IMR-90 (cell line): Measurements from ENCODE around the gene GLRA2. TPM values are rescaled to one million over a fixed set of nuclear protein-coding genes. Genes with fewer than 3 reads are reported as not detected.

Experiments used
- ATAC-seq: fragments of 200-7000 bp; cut with Tn5 transposase; 2 replicates; pipeline ENCODE4 v1.9.1; 2020; ENCODE audit warnings: low read depth, mild to moderate bottlenecking, moderate library complexity
- BruUV-seq: library from RNA; stranded (reverse); fragments of 400-500 nt; replicated peaks from 2 replicates; lab custom pipeline; 2021; lab: Mats Ljungman, UMichigan
- CTCF ChIA-PET: fragments of 300-600 bp; formaldehyde crosslinking; extraction: SDS; loops from one replicate; lab custom pipeline; 2021; ENCODE audit warnings: antibody characterized with exemption; lab: Yijun Ruan, JAX
- POLR2A ChIA-PET: fragments of 300-600 bp; sonication (Branson Sonifier 250); formaldehyde crosslinking; loops from one replicate; lab custom pipeline; 2022; ENCODE audit warnings: antibody characterized with exemption; ENCODE audit not compliant: unreplicated experiment; lab: Charles Lee
- DNase-seq: peaks from one replicate; pipeline ENCODE4 v3.0.0; 2013
- H2AFZ ChIP-seq: replicated peaks from 2 replicates; pipeline ENCODE3; 2013; ENCODE audit warnings: low read length, mild to moderate bottlenecking; ENCODE audit not compliant: poor library complexity
- H2AK5ac ChIP-seq: 2 replicates; pipeline ENCODE4 v1.6.1; 2013; ENCODE audit warnings: low read depth, low read length, inconsistent platforms
- H2AK9ac ChIP-seq: replicated peaks from 2 replicates; pipeline ENCODE3; 2013; ENCODE audit warnings: mild to moderate bottlenecking, low read depth, low read length, moderate library complexity; ENCODE audit not compliant: poor library complexity
- H2BK120ac ChIP-seq: 2 replicates; pipeline ENCODE4 v1.6.1; 2013; ENCODE audit warnings: low read depth, low read length, inconsistent platforms
- H2BK15ac ChIP-seq: 3 replicates; pipeline ENCODE4 v1.6.1; 2013; ENCODE audit warnings: low read depth, low read length, inconsistent platforms
- H2BK20ac ChIP-seq: 2 replicates; pipeline ENCODE4 v1.6.1; 2013; ENCODE audit warnings: low read depth, mild to moderate bottlenecking, inconsistent platforms, low read length, moderate library complexity
- H2BK5ac ChIP-seq: 2 replicates; pipeline ENCODE4 v1.6.1; 2013; ENCODE audit warnings: mild to moderate bottlenecking, low read depth, low read length, inconsistent platforms; ENCODE audit not compliant: poor library complexity, severe bottlenecking
- H3K14ac ChIP-seq: replicated peaks from 2 replicates; pipeline ENCODE4 v1.6.1; 2013; ENCODE audit warnings: low read depth, low read length, inconsistent platforms
- H3K18ac ChIP-seq: 2 replicates; pipeline ENCODE4 v1.6.1; 2013; ENCODE audit warnings: low read depth, low read length, control low read depth
- H3K23ac ChIP-seq: 2 replicates; pipeline ENCODE4 v1.6.1; 2013; ENCODE audit warnings: low read depth, low read length, inconsistent platforms
- H3K27ac ChIP-seq: 2 replicates; pipeline ENCODE4 v1.5.1; 2013; ENCODE audit warnings: mild to moderate bottlenecking, control low read depth, low read length; ENCODE audit not compliant: insufficient read depth
- H3K27me3 ChIP-seq: 2 replicates; pipeline ENCODE4 v1.6.1; 2013; ENCODE audit warnings: low read length; ENCODE audit not compliant: control insufficient read depth, insufficient read depth
- H3K36me3 ChIP-seq: 2 replicates; pipeline ENCODE4 v1.6.1; 2013; ENCODE audit warnings: low read length, mixed read lengths; ENCODE audit not compliant: control insufficient read depth, insufficient read depth
- H3K4ac ChIP-seq: 2 replicates; pipeline ENCODE4 v1.6.1; 2013; ENCODE audit warnings: low read depth, low read length, inconsistent platforms
- H3K4me1 ChIP-seq: 2 replicates; pipeline ENCODE4 v1.6.1; 2013; ENCODE audit warnings: low read length, mixed read lengths; ENCODE audit not compliant: control insufficient read depth, insufficient read depth
- H3K4me2 ChIP-seq: 2 replicates; pipeline ENCODE4 v1.6.1; 2013; ENCODE audit warnings: low read depth, mild to moderate bottlenecking, control low read depth, low read length, moderate library complexity
- H3K4me3 ChIP-seq: 2 replicates; pipeline ENCODE4 v1.5.1; 2013; ENCODE audit warnings: low read depth, mild to moderate bottlenecking, control low read depth, low read length, moderate library complexity; ENCODE audit not compliant: insufficient read depth
- H3K56ac ChIP-seq: 2 replicates; pipeline ENCODE4 v1.6.1; 2013; ENCODE audit warnings: low read length, inconsistent platforms; ENCODE audit not compliant: insufficient read depth; ENCODE audit errors: extremely low read depth
- H3K79me1 ChIP-seq, 2 experiments: 2 replicates each; pipeline ENCODE4 v1.6.1; 2013; ENCODE audit warnings: low read length in 2 of 2, inconsistent platforms in 1 of 2, low read depth in 1 of 2
- H3K9ac ChIP-seq: 2 replicates; pipeline ENCODE4 v1.6.1; 2013; ENCODE audit warnings: low read depth, low read length, control low read depth
- H3K9me1 ChIP-seq: 2 replicates; pipeline ENCODE4 v1.6.1; 2013; ENCODE audit warnings: low read length, inconsistent platforms; ENCODE audit not compliant: insufficient read depth
- H3K9me3 ChIP-seq: 2 replicates; pipeline ENCODE4 v1.6.1; 2013; ENCODE audit warnings: low read length; ENCODE audit not compliant: control insufficient read depth, insufficient read depth
- H4K20me1 ChIP-seq: 2 replicates; pipeline ENCODE4 v1.6.1; 2013; ENCODE audit warnings: low read length, inconsistent platforms; ENCODE audit not compliant: insufficient read depth
- H4K5ac ChIP-seq: 2 replicates; pipeline ENCODE4 v1.6.1; 2013; ENCODE audit warnings: mild to moderate bottlenecking, low read depth, low read length, control low read depth
- H4K8ac ChIP-seq, 2 experiments: 2 replicates each; pipeline ENCODE4 v1.6.1; 2013; ENCODE audit warnings: low read depth in 2 of 2, low read length in 2 of 2, control low read depth in 1 of 2, inconsistent platforms in 1 of 2
- H4K91ac ChIP-seq: 2 replicates; pipeline ENCODE4 v1.6.1; 2013; ENCODE audit warnings: low read depth, low read length, inconsistent platforms; ENCODE audit not compliant: insufficient read depth
- BHLHE40 ChIP-seq: fragments of 150-350 bp; IDR thresholded peaks from 2 replicates; pipeline ENCODE4 v1.6.1; 2016; ENCODE audit warnings: mild to moderate bottlenecking, low read depth, low read length
- CEBPB ChIP-seq: IDR thresholded peaks from 2 replicates; pipeline ENCODE4 v1.6.1; 2012; ENCODE audit warnings: low read depth, low read length, improper control_type of control experiment
- CHD1 ChIP-seq: IDR thresholded peaks from 2 replicates; pipeline ENCODE4 v1.6.1; 2012; ENCODE audit warnings: low read depth, low read length, improper control_type of control experiment
- FOS ChIP-seq: fragments of 150-350 bp; IDR thresholded peaks from 2 replicates; pipeline ENCODE4 v1.6.1; 2016; ENCODE audit warnings: low read depth, low read length
- MAFK ChIP-seq: IDR thresholded peaks from 2 replicates; pipeline ENCODE4 v1.6.1; 2012; ENCODE audit warnings: low read depth, low read length, improper control_type of control experiment
- MAZ ChIP-seq: IDR thresholded peaks from 2 replicates; pipeline ENCODE4 v1.6.1; 2012; ENCODE audit warnings: low read depth, mild to moderate bottlenecking, low read length, improper control_type of control experiment, moderate library complexity, borderline replicate concordance
- MXI1 ChIP-seq: IDR thresholded peaks from 2 replicates; pipeline ENCODE4 v1.6.1; 2012; ENCODE audit warnings: low read depth, mild to moderate bottlenecking, low read length, moderate library complexity, borderline replicate concordance
- NFE2L2 ChIP-seq: fragments of 150-350 bp; IDR thresholded peaks from 2 replicates; pipeline ENCODE4 v1.6.1; 2016; ENCODE audit warnings: low read depth, mild to moderate bottlenecking, low read length
- RAD21 ChIP-seq: IDR thresholded peaks from 2 replicates; pipeline ENCODE4 v1.6.1; 2012; ENCODE audit warnings: low read length, improper control_type of control experiment
- RCOR1 ChIP-seq: IDR thresholded peaks from 2 replicates; pipeline ENCODE4 v1.6.1; 2012; ENCODE audit warnings: mild to moderate bottlenecking, low read length, improper control_type of control experiment; ENCODE audit not compliant: insufficient replicate concordance
- RFX5 ChIP-seq: IDR thresholded peaks from 2 replicates; pipeline ENCODE4 v1.8.0; 2012; ENCODE audit warnings: low read depth, mild to moderate bottlenecking, low read length, moderate library complexity
- SMC3 ChIP-seq: fragments of 150-350 bp; IDR thresholded peaks from 2 replicates; pipeline ENCODE4 v1.6.1; 2016; ENCODE audit warnings: low read depth, mild to moderate bottlenecking, antibody characterized with exemption, low read length, moderate library complexity
- WGBS, 2 experiments: methylation state at CpG; one replicate each; pipeline versions ENCODE4 v1.1.5 to v1.1.7; 2013; ENCODE audit warnings: missing lambda C conversion rate in 2 of 2; ENCODE audit not compliant: insufficient read length in 1 of 2; ENCODE audit errors: extremely low coverage in 2 of 2; 5-methylcytosine and 5-hydroxymethylcytosine counted together
- dilution Hi-C: fragments of 300-500 bp; cut with HindIII; formaldehyde crosslinking; loops from one replicate; pipeline ENCODE4 v1.14.3; 2018; ENCODE audit warnings: low sequenced_read_pairs; ENCODE audit not compliant: unreplicated experiment
- in situ Hi-C: fragments of 300-500 bp; cut with MboI; formaldehyde crosslinking; loops from 3 replicates; pipeline ENCODE4 v1.14.3; 2019; ENCODE audit warnings: low sequenced_read_pairs, inconsistent platforms, mixed read lengths
- intact Hi-C: fragments of 100-400 bp; cut with micrococcal nuclease; formaldehyde crosslinking; loops from 2 replicates; pipeline ENCODE4 v1.10.0; 2022
- polyA plus RNA-seq, 3 experiments: library from polyadenylated mRNA; depleted of rRNA; stranded (reverse); fragments of >200 nt; gene quantifications; 2 replicates each; pipeline ENCODE4 v1.2.3, GENCODE V29; 2012; ENCODE audit warnings: low replicate concordance in 1 of 3
- total RNA-seq: library from RNA; depleted of rRNA; stranded (reverse); fragments of >200 nt; gene quantifications from 2 replicates; pipeline ENCODE4 v1.2.3, GENCODE V29; 2012
- TF ChIP-seq, protein P1 (sequence below): fragments of 150-350 bp; IDR thresholded peaks from 2 replicates; pipeline ENCODE4 v1.6.1; 2017; ENCODE audit warnings: mild to moderate bottlenecking, antibody characterized with exemption, low read length, low read depth
- TF ChIP-seq, protein P2 (sequence below): conservative IDR thresholded peaks from 2 replicates; pipeline ENCODE4 v1.5.1; 2012; ENCODE audit warnings: mild to moderate bottlenecking, low read depth, low read length, improper control_type of control experiment

The GLRA2 gene
- total and polyA plus RNA-seq, 2 of the 4 experiments (the other 2 are of a cell fraction) = not detected

DNA sequence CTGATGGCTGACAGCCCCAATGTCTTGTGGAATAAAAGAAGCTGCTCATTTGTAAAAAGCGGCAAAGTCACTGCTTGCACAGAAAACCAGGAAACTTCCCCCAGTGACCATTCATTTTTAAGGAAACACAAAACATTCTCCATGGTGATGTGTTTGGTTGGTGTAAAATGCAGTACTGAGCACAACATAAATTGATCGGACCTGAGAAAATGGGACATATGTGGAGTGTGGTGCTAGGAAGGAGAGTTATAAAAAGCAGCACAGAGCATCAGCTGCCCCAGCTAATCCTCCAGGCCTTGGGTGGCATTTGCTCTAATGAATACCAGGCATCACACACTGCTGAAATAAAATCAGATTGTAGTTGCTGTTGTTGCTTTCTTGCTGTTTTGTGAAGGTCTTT, 55.2 kb downstream of the GLRA2 start:
- Histone ChIP-seq H4K5ac (no peak overlapping the region), H3K4me2 (no peak overlapping the region), H4K8ac (no peak overlapping the region), H3K14ac (no peak overlapping the region), H3K4me3 (no peak overlapping the region), H3K9me1 (no peaks in the 10 kb centered on the region), H4K91ac (no peak overlapping the region), H2BK20ac (no peak overlapping the region), H3K4ac (no peak overlapping the region), H2AK9ac (no peak overlapping the region), H3K56ac (no peak overlapping the region), H3K23ac (no peak overlapping the region), H2AFZ (no peak overlapping the region), H2BK120ac (no peak overlapping the region), H3K27me3 (no peaks in the 10 kb centered on the region), H3K36me3 (no peaks in the 10 kb centered on the region), H3K4me1 (no peaks in the 10 kb centered on the region), H4K20me1 (no peaks in the 10 kb centered on the region), H3K79me1 (no peaks in the 10 kb centered on the region), H3K9me3 (no peaks in the 10 kb centered on the region), H3K27ac (no peak overlapping the region), H3K18ac (no peak overlapping the region), H2BK5ac (no peak overlapping the region), H2BK15ac (no peak overlapping the region), H2AK5ac (no peak overlapping the region), H3K9ac (no peak overlapping the region)
- TF ChIP-seq FOS (no peak), BHLHE40 (no peak), MAZ (no peak), SMC3 (no peak), CHD1 (no peak), MXI1 (no peak), NFE2L2 (no peak), RCOR1 (no peak), RAD21 (no peak), MAFK (no peak), CEBPB (no peak), RFX5 (no peak)
- TF ChIP-seq, protein P1, sequence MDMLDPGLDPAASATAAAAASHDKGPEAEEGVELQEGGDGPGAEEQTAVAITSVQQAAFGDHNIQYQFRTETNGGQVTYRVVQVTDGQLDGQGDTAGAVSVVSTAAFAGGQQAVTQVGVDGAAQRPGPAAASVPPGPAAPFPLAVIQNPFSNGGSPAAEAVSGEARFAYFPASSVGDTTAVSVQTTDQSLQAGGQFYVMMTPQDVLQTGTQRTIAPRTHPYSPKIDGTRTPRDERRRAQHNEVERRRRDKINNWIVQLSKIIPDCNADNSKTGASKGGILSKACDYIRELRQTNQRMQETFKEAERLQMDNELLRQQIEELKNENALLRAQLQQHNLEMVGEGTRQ = no peak
- TF ChIP-seq, protein P2, sequence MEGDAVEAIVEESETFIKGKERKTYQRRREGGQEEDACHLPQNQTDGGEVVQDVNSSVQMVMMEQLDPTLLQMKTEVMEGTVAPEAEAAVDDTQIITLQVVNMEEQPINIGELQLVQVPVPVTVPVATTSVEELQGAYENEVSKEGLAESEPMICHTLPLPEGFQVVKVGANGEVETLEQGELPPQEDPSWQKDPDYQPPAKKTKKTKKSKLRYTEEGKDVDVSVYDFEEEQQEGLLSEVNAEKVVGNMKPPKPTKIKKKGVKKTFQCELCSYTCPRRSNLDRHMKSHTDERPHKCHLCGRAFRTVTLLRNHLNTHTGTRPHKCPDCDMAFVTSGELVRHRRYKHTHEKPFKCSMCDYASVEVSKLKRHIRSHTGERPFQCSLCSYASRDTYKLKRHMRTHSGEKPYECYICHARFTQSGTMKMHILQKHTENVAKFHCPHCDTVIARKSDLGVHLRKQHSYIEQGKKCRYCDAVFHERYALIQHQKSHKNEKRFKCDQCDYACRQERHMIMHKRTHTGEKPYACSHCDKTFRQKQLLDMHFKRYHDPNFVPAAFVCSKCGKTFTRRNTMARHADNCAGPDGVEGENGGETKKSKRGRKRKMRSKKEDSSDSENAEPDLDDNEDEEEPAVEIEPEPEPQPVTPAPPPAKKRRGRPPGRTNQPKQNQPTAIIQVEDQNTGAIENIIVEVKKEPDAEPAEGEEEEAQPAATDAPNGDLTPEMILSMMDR = no peak
- intact Hi-C loops = no loop called here
- dilution Hi-C loops = no loop called here
- 100% methylated on average over 1 of the region's 2 CpGs; no CpG with 5 or more reads in 1 of the 2 experiments for WGBS, 2 experiments
- CTCF ChIA-PET = interaction anchor here (1.4 kb wide), 1 partner anchor 31 kb away, joined by 3 read pairs; no protein-coding TSS in a partner anchor
- POLR2A ChIA-PET = no interaction called here
- no peak for ATAC-seq
- BruUV-seq = no TSS peak
- no peak for DNase-seq
- in situ Hi-C loops = no loop called here
